GM10847 (cell line): ENCODE data around the gene FAM222A.

Experiments used
- POLR2A ChIP-seq: IDR thresholded peaks from 2 replicates; pipeline ENCODE4 v1.6.1; 2011; ENCODE audit not compliant: insufficient read length; ENCODE audit errors: extremely low read depth

FAM222A gene

DNA sequence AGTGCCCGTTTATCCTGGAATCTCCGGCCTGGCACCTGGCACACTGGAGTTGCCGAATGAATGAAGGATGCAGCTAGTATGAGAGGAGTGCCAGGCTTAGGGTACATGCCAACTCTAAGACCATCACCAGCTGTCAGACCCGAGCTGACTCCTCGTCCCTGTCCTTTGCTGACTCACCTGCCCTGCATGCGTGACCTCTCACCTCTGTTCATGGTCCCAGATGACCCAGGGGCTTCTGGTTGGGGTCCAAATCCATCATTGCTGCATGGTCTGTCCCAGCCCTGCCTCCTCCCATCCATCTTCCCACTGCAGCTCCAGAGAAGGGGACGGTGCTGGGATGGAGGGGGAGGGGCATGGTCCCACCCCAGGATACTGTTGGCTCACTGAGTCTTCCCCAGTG lies 9.9 kb upstream of the FAM222A start:
- TF ChIP-seq POLR2A, result no peak

DNA sequence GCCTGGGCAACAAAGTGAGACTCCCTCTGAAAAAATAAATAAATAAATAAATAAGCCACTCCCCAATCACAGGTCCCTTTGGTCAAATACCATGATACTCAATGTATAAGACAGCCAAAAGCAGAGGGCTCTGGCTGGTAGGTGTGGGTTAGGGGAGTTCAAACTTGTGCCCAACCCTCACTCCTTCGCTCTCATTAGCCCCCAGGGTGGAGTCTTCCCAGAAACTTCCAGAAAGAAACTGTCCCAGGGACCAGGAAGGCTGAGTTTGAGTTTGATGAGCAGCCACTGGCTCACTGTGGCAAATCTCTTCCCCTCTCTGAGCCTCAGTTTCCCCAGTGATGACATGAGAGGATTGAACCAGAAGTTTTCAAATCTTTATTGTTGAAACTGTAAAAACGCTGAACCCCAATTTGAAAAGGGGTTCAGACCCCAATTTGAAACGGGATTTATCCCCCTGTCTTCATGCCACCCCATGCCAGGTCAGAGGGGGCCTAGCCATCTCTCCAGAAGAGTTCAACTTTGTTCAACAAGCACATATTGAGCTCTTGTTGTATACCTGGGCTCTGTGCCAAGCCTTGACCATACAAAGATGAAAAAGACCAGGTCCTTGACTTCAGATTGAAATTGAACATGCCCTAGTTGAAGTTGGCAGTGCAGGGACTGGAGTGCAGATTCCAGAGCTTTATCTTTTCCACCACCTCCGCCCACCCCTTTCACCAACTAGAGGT lies 9.1 kb upstream of the FAM222A start:
- no peak for TF ChIP-seq POLR2A

DNA sequence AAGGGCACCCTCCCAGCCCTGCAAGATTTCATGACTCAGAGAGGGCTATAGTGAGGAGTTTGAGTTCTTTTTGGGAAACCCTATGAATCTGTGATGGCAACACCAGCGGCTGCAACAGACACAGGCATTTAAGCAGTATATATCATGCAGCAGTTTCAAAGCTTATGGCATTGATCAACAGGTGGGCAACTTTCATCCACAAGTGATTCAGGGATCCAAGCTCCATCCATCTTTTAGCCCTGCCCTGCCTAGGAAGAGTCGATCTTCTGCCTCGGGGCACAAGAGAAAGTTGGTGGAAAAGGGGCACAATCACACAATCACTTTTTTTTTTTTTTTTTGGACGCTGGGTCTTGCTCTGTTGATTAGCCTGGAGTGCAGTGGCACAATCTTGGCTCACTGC lies 8.3 kb upstream of the FAM222A start:
- TF ChIP-seq POLR2A, result no peak

DNA sequence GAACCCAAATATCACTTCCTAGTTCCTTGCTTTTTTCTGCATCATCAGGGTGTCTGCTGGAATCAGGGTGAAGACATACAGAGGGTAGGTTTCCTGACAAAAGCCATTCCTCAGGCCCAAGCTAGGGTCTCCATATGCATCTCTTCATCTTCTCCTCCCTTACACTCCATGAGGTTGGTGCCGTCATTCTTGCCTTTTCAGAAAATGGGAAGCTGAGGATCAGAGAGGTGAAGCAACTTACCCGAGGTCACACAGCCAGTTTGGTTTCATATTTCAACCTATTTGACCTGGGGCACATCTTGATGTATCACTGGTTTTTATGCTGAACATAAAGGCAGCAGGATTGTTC lies 7.3 kb upstream of the FAM222A start:
- TF ChIP-seq POLR2A, result no peak

DNA sequence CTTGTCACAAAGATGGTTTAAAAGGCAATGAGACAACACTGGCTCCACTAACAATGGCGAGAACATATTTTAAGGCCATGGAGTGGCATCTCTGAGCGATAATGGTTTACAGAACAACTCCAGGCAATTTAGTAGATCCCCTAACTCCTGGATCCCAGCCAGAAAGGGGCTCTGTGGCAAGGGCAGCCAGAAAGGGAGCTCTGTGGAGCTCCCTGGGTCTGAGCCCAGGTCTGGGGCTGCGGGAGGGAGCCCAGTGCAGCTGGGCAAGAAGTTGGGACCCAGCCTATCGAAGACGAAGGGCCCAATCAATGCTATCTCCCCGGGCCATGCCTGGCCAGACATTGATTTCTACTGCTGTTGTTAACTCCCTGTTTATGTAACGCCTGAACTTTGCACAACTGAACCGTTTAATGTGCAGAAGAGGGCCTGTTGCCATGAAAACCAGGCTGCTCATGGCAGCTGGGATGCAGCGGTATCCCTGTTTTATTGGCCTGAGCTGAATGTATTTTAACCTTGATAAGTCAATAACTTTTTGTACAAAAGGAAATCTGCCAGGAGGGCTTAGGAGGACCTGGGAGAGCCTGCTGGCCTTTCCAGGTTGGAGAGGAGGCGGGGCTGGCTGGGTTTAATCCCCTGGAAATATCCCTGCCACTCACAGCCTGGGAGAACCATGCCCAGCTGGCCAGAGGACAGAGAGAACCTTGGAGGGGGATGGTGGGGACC lies 6.7 kb upstream of the FAM222A start:
- no peak for TF ChIP-seq POLR2A

DNA sequence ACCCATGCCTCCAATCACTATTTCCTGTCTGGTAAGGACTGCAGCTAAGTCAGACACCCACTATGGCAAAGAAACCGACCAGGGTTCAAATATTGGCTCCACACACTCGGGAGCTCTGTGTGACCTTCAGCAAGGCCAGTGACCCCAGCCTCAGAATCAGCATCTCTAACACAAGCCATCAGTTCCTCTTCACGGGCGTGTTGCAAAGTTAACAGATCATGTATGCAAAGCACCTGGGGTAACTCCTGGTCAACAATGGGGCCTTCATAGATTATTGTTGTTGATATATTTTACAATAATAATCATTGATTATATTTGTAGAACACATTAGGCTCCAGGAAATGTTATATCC lies 6.2 kb upstream of the FAM222A start:
- TF ChIP-seq POLR2A, result no peak

DNA sequence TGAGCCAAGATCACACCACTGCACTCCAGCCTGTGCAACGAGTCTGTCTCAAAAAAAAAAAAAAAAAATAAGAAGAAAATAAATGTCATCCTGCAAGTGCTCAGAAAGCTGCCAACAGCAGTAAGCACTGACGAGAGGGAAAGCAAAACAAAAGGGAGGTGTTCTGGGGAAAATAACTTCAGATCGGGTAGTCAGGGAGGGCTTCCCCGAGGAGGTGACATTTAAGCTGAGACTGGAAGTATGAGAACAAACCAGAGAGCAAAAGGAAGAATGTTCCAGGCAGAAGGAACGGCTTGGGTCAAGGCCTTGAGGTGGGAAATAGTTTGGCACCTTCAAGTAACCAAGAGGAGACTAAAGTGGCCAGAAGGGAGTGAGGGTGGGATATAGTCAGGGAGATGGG lies 4.7 kb upstream of the FAM222A start:
- TF ChIP-seq POLR2A, result no peak

DNA sequence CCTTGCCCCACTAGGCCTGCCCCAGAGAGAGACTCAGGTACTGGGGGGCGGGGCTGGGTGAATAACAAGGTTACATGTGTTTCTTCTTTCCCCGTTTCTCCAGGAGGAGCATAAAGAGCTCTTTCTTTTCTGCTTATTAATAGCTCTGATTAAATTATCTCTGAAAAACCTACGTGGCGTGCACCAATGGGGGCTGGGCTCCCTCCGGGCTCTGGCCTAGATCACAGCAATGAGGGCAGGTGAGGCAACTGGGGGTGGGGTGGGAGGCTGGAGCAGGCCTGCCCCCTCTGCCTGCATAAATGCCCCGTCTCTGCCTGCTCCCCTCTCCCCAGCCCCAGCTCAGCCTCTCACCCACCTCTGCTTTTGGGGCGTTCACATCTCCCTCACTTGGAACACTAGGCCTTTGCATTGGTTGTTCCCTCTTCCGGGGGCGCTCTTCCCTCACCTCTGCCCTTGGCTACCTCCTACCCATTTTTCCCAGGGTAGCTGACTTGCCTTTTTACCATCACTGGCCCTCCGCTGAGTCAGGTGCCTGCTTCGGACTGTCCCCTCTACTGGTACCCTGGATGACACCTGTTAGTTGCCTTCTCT lies 4.1 kb upstream of the FAM222A start:
- no peak for TF ChIP-seq POLR2A

DNA sequence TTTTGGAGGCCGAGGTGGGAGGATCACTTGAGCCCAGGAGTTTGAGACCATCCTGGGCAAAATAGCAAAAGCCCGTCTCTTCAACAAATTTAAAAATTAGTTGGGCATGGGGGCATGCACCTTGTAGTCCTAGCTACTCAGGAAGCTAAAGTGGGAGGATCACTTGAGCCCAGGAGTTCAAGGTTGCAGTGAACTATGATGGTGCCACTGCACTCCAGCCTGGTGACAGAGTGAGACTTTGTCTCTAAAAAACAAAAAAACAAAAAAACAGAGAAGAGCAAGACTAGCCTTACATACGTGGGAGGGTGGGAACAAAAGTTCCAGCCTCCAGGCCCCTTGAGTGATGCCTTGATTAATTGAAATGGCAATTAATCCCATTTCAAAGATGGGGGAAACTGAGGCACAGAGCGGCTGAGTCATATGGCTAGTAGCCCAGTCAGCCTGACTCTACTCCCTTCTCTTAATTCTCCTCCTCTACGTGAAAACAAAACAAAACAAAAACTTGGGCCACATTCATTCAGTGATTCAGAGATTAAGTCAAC lies 3.3 kb upstream of the FAM222A start:
- no peak for TF ChIP-seq POLR2A

DNA sequence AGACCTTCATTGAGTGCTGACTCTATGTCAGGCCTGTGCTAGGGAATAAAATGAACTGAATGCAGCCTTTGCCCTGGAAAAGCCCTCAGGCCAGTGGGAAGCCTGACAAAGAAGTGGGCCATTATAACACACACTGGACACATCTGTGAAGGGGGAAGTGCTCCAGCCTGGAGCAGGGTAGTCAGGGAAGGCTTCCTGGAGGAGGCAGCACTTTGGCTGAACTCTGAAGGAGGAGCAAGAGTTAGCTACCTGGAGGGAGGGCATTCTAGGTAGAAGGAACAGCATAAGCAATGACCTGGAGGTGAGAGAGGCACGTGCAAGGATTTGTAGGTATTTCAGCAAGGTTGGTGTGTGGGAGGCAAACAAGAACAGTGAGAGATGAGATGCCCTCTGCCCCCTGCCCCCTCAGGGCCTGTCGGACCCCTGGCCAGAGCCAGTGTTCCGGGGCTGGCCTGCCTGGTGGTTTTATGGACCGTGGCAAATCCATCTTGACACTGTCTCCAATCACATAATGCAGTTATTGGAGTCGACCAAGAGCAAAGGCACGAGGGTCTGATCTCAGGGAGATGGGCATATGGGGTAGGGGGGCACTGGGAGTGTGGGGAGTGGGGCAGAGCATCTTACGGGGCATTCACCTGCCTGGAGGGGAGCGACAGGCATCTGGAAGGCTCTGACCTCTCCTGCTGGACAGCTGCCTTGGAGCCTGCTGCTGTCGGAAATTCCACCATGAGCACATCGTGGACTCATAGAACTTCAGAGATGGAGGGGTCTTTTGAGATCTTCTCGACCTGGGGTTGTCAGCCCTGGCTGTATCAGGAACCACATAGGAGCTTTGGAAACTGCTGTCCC lies 2.7 kb upstream of the FAM222A start:
- no peak for TF ChIP-seq POLR2A

DNA sequence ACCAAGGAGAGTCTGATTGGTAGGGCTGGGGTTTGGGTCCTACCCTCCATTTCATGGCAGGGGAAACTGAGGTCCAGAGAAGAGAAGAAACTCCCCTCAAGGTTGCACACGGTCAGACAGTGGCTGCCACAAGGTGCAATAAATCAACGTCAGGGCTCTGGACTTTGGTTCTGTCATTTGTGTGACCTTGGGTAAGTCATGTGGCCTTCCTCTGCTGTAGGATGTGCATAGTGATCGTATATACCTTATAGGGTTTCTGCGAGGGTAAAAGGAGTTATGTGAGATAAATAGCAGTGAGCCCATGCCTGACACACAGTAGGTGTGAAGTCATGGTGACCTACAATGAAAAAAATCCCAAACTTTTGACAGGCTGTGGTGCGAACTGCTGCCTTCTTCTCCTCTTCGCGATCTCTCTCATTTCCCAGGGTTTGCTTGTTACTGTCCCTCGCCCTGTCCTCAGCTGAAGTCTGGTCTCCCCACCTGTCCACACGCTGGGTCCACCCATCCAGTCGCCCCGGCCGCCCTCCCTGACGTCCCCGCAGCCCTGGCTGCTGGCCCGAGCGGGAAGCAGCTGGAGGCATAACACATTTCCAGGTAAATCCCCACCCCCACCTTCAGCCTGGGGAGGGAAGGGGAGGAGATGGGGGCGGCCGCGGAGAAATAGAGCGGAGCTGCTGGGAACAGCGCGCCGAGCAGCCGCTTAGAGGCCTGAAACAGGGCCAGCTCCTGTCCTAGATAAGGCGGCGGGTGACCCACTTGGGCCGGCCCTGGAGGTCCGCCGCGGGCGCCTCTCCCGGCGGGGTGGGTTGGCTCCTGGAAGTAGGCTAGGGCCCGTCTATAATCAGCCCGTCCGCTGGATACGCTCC lies 1.8 kb upstream of the FAM222A start:
- no peak for TF ChIP-seq POLR2A

DNA sequence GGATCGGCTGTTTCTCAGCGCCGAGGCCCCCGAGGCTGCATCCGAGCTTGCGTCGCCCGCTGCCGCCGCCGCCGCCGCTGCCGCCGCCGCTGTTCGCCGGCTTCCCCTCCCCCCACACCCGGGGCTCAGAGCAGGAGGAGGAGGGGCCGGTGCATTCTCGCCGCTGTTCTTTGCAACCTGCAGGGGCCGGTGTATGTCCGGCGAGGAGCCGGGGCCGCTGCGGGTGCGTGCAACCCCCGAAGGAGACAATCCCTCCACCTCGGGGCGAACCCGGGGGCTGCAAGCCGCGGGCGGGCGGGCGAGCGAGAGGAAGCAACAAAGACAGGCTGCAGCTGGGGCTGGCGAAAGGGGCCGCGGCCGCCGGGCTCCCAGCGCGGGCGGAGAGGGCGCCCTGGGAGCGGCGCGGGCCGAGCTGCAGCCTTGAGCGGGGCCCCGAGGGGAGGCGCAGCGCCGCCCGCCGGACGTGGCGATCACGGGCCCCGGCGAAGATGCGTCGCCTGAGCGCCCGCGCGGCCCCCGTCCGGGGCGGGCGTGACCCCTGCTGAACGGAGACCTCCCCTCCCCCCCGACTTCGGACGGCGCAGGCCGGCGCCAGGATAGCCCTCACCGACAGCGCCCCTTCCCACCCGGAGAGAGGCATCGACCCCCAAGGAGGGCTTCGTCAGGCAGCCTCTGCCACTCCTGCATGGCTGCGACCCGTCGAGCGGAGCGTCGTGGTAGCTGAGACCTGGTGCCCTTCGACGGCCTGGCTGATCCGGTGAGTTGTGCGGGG lies 702 bp downstream of the FAM222A start:
- TF ChIP-seq POLR2A, result no peak

DNA sequence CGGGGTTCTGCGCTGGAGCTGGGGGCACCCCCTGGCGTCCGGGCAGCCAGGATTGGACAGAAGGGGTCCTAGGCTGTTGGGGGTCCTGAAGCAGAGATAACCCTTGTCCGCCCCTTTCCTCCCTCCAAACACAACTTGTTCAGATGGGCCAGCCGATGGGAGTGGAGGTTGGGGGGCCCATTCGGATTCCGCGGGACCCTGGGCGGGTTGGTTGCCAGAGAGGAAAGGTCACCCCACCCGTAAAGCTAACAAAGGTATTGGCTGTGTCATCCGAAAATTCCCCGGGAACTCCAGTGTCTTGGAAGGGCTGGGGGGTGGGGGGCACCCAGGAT lies 1.3 kb downstream of the FAM222A start:
- no peak for TF ChIP-seq POLR2A

DNA sequence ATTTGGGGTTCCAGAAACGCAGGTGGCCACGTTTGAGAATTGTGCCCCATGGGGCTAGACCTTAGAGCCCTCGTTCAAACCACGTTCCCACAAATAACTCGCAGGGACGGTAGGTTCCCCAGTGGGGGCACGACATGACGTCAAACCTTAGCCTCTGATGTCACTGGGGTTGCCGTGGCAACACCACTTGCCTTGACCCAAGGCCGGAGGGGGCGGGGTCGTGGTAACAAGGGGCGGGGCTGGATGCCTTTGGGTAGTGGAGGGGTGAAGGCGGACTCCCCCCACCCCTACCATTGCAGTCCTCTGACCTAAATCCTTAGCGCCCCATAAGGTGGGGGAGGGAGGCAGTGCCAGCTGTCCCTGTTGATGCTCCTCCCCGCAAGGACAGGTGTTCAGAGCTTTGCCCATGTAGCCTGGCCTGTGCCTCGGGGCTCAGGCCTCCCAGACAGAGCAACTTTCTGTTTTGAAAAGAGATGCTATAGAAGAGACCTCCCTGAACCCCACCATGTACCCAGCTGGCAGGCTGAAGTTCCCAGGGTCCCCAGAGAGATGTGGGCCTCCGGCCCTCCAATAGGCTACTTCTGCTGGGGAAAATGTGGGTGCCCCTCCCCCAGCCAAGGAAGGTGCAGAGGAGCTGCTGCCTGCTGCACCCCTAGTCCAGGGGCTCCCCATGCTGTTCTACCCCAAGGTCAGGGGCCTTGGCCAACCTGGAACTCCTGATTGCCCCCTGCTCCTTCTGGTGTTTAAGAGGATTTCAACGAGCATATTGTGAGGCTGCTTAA lies 1.9 kb downstream of the FAM222A start:
- TF ChIP-seq POLR2A, result no peak

DNA sequence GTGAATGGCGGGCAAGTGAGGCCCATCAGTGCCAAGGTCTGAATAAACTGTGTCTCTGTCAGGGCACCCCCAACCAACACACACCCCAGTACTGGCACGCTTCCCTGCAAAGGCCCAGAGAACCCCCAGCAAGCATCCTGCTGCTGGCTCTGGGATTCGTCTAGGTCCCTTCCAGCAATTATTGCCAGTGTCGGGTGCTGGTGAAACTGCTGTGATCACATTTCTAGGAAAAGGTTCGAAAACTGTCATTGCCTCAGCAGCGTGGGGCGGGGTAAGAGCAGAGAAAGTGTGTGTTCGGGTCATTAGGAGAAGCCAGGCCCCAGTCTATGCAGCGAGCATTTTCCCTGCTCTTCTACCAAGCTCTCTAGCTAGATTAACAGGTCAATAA lies 2.5 kb downstream of the FAM222A start:
- TF ChIP-seq POLR2A, result no peak
